HG03558 (cell line): ENCODE measurements around the gene CMIP.
"Not testable (repeated sequence)": the region's sequence is repeated elsewhere in the genome, so short reads cannot be mapped to it uniquely, and the experiment has no call there.

Experiments
- ATAC-seq: cut with Tn5 transposase; IDR thresholded peaks from one replicate; pipeline ENCODE4 v1.9.1; 2021; ENCODE audit warnings: moderate number of reproducible peaks; ENCODE audit not compliant: unreplicated experiment; ENCODE audit errors: extremely low read depth

The CMIP gene

DNA sequence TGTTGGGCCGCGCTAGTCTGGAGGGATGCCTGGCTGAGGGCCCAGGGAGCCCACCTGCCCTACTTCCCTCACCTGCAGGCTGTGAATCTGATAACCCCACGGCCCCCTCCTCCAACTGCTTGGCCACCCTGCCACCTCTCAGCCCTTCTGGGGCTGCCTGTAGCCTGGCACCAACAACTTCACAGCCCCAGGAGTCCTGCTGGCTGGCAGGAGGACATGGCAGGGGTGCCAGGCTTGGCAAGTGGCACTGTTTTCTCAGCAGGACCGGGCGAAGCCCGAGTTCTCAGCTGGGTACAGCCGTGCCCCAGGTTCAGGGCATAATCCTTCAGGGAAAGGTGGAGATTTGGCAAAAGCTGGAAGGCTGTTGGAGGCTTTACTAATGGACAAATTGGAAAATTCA, 129.6 kb downstream of the CMIP start:
- ATAC-seq = no peak

DNA sequence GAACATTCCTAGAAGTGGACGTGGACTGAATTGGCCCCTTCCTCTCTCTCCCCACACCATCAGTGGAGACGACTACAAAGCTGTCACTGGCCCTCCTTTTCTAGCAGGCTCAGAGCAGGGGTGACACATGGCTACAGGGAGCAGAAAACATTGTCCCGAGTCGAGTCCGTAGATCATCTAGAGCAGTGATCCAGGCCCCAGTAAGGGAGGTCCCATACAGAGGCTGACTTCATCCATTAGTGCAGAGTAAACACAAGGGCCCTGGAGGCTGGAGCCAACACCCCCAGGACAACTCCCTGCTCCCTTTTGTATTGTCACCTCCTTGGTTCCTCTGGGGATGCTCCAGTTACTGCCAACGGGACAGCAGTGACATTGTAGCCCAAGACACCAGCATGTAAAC, 130.7 kb downstream of the CMIP start:
- ATAC-seq = no peak

DNA sequence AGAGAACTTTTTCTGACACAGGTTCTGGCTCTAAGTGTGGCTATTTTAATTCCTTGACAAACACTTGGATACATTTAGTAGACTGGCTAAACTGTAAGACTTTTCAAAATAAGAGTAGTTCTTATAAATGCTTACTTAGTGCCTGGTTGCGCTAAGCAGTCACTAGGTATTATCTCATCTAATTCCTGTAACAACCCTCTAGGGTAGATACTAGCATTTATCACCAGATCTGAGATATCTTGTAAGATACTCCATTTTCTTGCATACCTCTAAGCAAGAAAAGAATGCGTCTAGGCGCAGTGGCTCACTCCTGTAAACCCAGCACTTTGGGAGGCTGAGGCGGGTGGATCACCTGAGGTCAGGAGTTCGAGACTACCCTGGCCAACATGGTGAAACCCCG, 131.2 kb downstream of the CMIP start:
- no peak for ATAC-seq

DNA sequence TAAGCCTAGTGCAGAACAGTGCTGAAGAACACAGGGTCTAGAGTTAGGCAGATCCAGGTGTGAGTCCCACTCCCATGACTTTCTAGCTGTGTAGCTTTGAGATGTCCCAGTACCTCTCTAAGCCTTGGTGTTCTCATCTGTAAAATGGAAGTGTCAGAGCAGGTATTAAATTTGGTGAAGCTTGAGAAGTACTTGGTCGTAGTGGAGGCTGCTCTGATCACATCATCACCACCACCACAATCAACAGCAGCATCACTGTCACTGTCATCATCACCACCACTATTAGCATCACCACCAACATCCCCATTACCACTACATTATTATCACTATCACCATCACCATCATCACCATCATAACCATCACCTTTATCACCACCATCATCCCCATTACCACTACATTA, 132.1 kb downstream of the CMIP start:
- ATAC-seq = no peak

DNA sequence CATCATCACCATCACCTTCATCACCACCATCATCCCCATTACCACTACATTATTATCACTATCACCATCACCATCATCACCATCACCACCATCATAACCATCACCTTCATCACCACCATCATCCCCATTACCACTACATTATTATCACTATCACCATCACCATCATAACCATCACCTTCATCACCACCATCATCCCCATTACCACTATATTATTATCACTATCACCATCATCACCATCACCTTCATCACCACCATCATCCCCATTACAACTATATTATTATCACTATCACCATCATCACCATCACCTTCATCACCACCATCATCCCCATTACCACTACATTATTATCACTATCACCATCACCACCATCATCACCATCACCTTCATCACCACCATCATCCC, 132.7 kb downstream of the CMIP start:
- not testable (repeated sequence) for ATAC-seq

DNA sequence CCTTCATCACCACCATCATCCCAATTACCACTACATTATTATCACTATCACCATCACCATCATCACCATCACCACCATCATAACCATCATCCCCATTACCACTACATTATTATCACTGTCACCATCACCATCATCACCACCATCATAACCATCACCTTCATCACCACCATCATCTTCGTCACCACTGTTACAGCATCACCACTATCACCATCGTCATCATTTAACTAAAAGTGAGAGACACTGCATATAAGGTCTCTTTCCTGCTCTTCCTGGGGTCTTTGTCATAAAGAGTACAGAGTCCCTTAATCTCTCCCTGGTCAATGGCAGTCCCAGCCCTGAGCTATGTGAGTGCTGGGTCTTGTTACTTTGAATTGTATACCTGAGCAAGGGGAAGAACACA, 133.5 kb downstream of the CMIP start:
- ATAC-seq = no peak

DNA sequence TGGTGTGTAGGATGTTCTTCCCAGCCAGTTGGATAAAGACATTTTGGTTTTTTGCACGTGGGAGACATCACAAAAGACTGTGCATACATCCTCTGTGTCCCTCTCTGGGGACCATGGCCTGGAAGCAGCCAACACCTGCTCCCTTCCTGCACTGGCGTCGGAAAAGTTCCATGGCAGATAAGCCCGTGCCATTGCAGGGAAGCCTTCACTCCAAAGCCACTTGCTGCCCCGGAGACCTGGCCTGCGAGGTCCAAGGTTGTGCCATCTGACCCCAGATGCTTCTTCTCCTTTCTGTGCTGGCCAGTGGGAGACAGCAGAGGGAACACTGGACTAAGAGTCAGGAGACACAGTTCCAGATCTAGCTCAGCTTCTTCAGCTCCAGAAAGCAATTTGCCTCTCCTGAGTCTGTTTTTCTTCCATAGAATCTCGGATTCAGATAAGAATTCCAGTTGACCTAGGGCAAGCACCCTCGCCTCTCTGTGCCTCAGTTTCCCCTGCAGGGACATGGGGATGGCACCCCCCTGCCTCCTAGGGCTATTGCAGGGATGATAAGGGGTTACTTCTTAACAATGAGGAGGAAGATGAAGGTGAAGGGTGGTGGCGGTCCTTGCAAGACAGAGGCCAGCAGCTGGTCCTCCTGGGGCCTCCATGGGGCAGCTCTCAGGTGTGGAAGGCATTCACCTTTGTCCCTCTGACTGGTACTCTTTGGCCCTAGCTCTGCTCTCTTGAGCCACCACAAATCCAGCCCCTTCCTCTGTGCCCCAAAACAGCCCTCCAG, 134.2 kb downstream of the CMIP start:
- no peak for ATAC-seq

DNA sequence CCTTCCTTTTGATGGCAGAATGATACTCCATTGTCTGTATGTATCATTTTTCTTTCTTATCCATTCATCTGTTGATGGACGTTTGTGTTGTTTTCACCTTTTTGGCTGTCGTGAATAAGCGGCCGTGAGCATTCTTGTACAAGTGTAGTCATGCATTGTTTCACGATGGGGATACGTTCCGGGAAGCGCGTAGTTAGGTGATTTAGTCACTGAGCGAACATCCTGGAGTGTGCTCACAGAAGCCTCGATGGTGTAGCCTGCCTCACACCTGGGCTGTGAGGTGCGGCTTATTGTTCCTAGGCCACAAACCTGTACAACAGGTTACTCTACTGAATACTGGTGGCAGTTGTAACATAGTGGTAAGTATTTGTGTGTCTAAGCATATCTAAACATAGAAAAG, 136.5 kb downstream of the CMIP start:
- ATAC-seq = no peak

DNA sequence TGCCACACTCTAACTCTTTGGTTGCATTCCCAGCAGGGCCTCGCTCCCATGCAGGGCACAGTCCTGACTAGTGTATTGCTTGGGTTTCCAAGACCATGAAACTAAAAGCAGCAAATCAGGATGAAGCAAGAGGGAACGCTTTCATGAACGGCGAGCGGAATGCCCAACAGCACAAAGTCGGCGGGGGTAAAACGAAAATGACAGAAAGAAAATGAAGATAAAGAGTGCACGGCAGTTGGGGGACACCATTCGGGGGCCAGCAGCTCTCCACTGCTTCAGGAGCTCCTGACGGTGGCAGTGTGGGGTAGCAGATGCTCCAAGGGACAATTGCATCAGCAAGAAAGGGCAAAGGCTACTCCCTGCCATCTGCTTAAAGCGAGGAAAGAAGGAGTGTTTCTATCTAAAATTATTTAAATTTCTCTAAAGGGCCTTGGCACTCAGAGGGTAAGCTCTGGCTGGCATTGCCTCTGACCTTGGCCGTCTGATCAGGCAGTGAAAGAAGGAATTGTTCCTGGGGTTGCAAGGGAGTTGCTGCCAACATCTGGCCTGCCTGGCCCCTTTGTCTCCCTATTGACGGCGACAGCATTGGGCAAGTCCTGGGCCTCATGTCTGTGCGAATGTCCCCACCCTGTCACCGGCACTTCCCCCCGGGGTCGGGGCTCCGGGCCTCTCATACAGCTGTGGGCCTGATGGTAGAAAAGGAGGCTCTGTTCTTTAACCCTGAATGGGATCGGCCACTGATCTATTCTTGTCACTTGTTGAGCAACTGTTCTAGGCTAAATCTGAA, 138.2 kb downstream of the CMIP start:
- no peak for ATAC-seq

DNA sequence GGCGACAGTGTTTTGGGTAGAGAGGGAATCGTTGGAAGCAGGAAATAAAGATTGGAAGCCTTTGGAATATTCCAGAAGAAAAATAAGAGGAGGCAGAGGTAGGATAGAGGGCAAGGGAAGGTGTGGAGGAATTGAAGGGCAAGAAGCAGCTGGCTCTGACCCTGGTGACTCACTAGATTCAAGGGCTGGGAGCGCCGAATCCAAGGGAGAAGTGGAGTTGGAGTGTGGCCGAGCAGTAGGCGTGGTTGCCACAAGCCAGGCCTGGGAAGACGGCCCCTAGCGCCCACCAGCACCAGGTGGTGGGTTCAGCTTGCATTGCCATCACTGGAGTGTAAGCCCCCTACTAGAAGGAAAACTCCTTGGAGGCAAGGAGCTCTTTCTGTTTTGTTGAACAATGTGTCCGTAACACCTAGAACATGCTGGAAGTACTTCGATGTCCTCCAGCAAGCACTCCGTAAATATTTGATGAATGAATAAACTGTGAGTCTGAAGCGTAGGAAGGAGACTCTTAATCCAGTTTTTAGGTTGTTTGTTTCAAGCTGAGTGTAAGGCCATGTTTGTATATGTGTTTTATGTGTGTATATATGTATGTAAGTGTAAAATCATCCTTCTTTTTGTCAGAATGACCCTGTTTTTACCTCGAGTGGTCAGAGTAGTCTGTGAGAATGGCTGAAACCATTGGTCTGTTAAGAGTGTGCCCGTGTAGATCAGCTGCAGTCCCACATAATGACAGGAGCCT, 139.5 kb downstream of the CMIP start:
- no peak for ATAC-seq

DNA sequence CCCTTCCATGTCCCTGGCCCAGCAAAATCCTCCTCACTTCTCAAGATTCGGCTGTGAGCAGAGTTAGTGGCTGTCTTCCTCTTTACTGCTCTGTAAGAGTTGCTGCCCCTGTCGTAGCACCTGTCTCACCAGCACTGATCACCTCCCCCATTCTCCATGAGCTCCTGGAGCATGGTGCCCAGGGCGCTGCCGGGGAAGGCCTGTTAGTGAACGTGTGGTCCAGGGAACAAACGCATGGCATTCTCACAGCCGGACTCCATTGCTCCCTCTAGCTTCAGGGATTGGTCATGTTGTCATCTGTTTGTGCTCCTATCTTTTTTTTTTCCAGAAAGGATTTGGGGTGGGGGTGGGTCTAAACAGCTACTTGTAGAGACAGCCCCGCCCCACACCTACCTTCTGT, 141.2 kb downstream of the CMIP start:
- no peak for ATAC-seq

DNA sequence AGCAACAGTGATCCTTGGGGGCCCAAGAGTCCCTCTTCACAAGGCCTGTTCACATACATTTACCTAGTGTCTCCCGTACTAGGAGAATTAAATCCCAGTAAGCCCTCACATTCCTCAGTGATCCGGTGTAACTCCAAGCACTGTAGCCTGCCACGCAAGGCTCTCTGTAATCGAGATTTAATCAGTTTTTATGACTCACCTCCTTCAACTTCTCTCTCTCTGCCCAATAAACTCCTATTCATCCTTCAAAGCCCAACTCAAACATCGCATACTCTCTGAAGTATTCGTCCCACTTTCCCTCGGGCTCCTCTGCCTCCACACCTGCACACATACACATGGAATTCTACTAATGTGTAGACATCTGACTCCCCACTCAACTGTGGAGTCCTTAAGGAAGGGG, 141.8 kb downstream of the CMIP start:
- no peak for ATAC-seq

DNA sequence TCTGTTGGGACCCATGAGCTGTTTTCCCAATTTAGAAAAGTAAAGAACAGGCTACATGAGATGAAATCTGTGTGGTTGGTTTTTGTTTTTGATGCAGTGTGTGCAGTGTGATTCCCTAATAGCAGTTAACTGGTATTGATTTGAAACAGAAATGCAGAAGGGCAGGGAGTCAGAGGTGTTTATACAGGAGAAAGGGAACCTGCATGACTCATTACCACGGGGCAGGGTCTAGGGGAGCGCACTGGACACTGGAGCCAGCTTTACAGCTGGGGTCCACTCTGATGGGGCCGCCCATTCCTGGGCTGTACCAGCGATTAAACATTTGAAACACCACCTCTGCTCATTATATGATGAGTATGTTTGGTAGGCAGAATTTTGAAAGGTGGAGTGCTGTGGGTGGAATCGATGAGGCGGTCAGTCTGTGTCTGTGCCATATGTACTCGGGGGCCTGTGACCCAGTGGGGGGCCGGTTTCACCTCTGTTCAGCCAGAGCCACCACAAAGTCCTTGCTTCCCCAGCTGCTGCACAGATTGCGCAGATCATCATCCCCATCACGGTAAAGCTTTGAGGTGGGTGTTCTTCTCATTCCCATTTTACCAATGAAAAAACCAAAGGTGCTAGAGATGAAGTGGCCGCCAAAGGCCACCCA, 142.5 kb downstream of the CMIP start:
- no peak for ATAC-seq

DNA sequence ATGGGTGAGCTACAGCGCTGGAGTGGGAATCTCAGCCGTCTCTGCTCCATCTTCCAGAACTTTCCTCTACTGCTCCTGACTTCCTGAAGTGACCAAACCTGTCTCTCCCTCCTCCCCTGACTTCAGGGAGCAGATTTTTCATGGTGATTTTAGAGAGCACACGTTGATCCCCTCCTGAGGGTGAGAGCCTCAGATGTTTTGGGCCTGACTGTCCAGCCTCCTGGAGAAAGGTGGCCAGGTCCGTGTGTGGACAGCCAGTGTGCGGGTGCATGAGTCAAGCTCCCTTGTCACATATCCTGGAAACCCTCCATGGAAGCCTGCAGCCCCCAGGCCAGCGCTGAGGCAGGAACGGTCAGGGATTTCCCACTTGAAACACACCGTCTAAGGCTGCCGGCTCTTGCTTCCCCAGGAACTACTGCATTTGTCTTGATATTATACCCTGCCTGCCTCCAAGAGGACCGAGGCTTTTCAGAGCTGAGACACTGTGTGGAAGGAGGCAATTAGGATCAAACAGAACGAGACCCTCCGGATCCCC, 143.1 kb downstream of the CMIP start:
- ATAC-seq = no peak

DNA sequence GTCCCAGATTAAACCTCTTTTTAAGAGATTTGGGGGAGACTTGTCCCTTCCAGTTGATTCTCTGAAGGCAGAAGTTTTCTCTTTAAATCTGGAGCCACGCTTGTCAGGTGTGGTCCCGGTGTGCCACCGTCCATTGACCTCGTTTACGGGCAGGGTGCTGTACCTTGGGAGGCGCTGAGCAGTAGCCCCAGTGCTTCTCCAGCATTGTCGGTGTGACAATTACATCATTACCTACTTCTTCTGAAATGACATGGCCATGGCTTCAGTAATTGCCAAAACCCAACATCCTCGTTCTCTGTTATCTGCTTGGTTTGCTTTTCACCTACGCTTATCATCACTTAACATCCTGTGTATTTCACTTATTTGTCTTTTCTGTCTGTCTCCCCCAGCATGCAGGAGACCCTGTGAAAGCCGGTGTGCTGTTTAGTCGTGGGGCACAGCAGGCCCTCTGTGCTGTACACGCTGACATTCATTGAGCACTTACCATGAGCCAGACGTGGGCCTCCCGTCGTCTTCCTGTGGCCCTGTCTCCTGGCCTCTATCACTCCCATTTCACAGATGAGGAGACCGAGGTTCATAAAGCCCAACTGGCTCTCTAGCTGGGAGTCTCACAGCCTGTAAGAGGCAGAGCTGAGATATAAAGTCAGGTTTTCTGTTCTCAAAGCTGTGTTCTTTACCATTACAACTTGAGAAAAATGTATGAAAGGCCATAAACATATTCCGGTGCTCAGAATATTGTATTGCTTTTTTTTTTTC, 143.9 kb downstream of the CMIP start:
- ATAC-seq = no peak

DNA sequence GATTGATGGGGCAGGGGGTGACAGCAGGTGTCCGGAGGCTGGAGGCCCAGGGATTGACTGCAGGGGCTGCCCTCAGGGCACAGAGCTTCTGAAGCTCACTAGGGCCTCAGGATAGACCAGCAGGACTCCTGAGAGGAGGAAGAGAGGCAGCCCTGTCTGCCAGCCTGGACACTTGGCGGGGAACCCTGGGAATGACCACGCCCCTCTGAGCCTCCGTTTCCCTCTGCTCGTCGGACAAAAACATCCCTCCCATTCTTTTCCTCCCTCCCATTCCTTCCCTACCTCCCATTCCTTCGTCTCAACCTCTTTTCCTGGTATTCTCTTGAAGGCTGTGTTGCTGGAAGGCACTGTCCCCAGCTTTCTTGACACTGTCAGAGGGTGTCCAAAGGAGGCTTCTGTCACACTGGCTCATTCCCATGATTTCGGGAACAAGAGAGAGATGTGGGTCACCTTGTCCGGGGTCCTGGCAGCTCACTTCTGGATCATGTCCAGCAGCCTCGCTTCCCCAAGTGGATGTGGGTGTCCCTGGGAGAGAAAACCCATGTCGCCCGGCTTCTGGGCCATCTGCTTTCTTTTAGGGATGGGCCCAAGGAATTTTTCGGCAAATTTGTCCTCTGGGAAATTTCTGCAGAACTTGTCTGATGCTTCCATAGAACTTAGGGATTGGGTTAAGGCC, 145.5 kb downstream of the CMIP start:
- no peak for ATAC-seq

DNA sequence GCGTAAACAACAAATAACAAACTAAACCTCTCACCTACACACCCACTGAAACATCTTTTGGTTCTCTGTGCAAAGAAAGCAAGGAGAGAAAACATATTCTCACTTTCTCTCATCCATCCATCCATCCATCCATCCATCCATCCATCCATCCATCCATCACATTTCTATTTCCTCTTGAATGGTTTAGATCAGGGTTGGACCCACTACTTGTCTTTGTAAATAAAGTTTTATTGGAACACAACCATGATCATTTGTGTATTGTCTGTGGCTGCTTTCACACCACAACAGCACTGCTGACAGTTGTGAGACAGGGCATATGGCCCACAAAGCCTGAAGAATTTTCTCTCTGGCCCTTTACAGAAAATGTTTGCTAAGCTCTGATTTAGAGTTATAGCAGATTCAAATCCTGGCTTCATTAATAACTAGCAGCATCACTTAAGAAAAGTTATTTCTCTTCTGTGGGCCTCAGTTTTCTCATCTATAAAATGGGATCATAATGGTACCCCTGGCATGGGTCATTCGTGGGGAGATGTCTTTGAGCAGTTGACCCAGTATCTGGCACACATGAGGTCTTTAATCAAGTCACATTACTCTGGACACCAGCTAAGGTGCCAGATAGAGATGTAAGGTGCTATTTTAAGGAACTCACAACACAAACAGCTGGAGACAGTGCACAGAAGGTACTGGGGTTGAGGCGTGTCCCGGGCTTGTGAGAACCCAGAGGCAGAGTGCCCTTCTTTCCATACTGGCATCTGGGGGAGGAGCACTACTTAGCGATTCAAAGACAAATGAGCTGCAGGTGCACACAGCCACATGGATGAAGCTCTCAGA, 146.3 kb downstream of the CMIP start:
- ATAC-seq = no peak

DNA sequence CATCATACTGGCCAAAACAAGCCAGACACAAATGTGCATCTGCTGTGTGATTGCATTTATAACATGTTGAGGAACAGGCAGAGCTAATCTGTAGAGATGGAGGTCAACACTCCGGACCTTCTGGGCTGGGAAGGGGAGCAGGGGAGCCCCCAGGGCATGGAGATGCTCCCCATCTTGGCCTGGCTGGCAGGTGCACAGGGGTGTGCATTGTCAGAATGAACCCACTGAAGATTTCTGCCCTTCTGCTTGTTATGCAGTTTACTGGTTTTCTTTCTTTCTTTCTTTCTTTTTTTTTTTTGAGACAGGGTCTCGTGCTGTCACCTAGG, 146.9 kb downstream of the CMIP start:
- ATAC-seq = no peak
